GM12878 (cell line): Measurements from ENCODE around the gene PIEZO2. TPM values are rescaled to one million over a fixed set of nuclear protein-coding genes. Genes with fewer than 3 reads are reported as not detected.

Experiments
- ATAC-seq: fragments of 200-7000 bp; cut with Tn5 transposase; 3 replicates; pipeline ENCODE4 v1.9.1; 2020; ENCODE audit warnings: mild to moderate bottlenecking, moderate library complexity
- BruUV-seq: library from RNA; stranded (reverse); fragments of 400-500 nt; replicated peaks from 2 replicates; lab custom pipeline; 2021; lab: Mats Ljungman, UMichigan
- CTCF ChIA-PET: fragments of 300-600 bp; sonication (Branson Sonifier 250); formaldehyde crosslinking; extraction: SDS; loops from one replicate; lab custom pipeline; 2021; ENCODE audit warnings: inconsistent platforms; lab: Yijun Ruan, JAX
- POLR2A ChIA-PET: fragments of 350-600 bp; formaldehyde crosslinking; extraction: SDS; loops from one replicate; lab custom pipeline; 2021; ENCODE audit warnings: inconsistent platforms; lab: Charles Lee
- RAD21 ChIA-PET: fragments of 300-600 bp; sonication (Branson Sonifier 250); formaldehyde crosslinking; loops from one replicate; lab custom pipeline; 2023; ENCODE audit warnings: antibody characterized with exemption; ENCODE audit not compliant: unreplicated experiment; lab: Charles Lee
- SMC1A ChIA-PET: fragments of 300-600 bp; sonication (Branson Sonifier 250); formaldehyde crosslinking; loops from one replicate; lab custom pipeline; 2023; ENCODE audit not compliant: unreplicated experiment, uncharacterized antibody; lab: Charles Lee
- DNase-seq: peaks from one replicate; pipeline ENCODE4 v3.0.0-alpha.2; 2011; ENCODE audit warnings: low read depth, low spot score
- FAIRE-seq: peaks from 3 replicates; lab custom pipeline; 2011; peaks lifted over from hg19 to GRCh38; lab: Jason Lieb, UNC
- H2AFZ ChIP-seq: 2 replicates; pipeline ENCODE4 v1.6.0; 2011; ENCODE audit warnings: low read depth, low read length, control low read depth; ENCODE audit not compliant: control insufficient read depth
- H3K27ac ChIP-seq: 2 replicates; pipeline ENCODE4 v1.5.1; 2011; ENCODE audit warnings: control low read depth; ENCODE audit not compliant: control insufficient read depth, insufficient read depth
- H3K27me3 ChIP-seq, 2 experiments: replicated peaks in 1 of 2; 2 replicates each; pipeline versions ENCODE4 v1.6.0 to v1.6.1; 2011; ENCODE audit warnings: low read length in 1 of 2; ENCODE audit not compliant: control insufficient read depth in 2 of 2, insufficient read depth in 2 of 2
- H3K36me3 ChIP-seq, 2 experiments: 2 replicates each; pipeline ENCODE4 v1.5.1; 2011; ENCODE audit warnings: low read length in 1 of 2; ENCODE audit not compliant: control insufficient read depth in 2 of 2, insufficient read depth in 2 of 2
- H3K4me1 ChIP-seq: 2 replicates; pipeline ENCODE4 v1.6.1; 2011; ENCODE audit warnings: mild to moderate bottlenecking, low read length, moderate library complexity, mixed read lengths; ENCODE audit not compliant: control insufficient read depth, insufficient read depth
- H3K4me2 ChIP-seq: 2 replicates; pipeline ENCODE4 v1.6.0; 2011; ENCODE audit warnings: control low read depth; ENCODE audit not compliant: control insufficient read depth, insufficient read depth
- H3K4me3 ChIP-seq: fragments of 200-600 bp; sonication (generic); 2 replicates; pipeline ENCODE4 v1.5.1; 2016
- H3K79me2 ChIP-seq: 2 replicates; pipeline ENCODE4 v1.6.0; 2011; ENCODE audit warnings: low read length; ENCODE audit not compliant: control insufficient read depth, insufficient read depth
- H3K9ac ChIP-seq: 2 replicates; pipeline ENCODE4 v1.8.0; 2011; ENCODE audit warnings: low read length, control low read depth, mixed read lengths; ENCODE audit not compliant: control insufficient read depth, insufficient read depth
- H3K9me3 ChIP-seq: replicated peaks from 3 replicates; pipeline ENCODE4 v1.5.1; 2011; ENCODE audit warnings: mild to moderate bottlenecking, low read length; ENCODE audit not compliant: control insufficient read depth, insufficient read depth
- H4K20me1 ChIP-seq: 2 replicates; pipeline ENCODE4 v1.6.0; 2011; ENCODE audit not compliant: control insufficient read depth, insufficient read depth
- BRCA1 ChIP-seq: IDR thresholded peaks from 2 replicates; pipeline ENCODE4 v1.6.1; 2011; ENCODE audit warnings: low read depth, low read length, improper control_type of control experiment
- DPF2 ChIP-seq: fragments of 450-650 bp; IDR thresholded peaks from 2 replicates; pipeline ENCODE4 v1.6.1; 2017; ENCODE audit warnings: mild to moderate bottlenecking
- EED ChIP-seq: sonication (generic); IDR thresholded peaks from 2 replicates; pipeline ENCODE4 v1.6.1; 2016; ENCODE audit warnings: antibody characterized with exemption, low read depth
- EGR1 ChIP-seq, 2 experiments: IDR thresholded peaks; 1 replicate in 1 of 2; 2 replicates in 1 of 2; pipeline ENCODE4 v1.6.1; 2011 to 2012; ENCODE audit warnings: low read depth in 2 of 2, low read length in 2 of 2, borderline replicate concordance in 1 of 2, mild to moderate bottlenecking in 1 of 2, moderate library complexity in 1 of 2
- ESRRA ChIP-seq: IDR thresholded peaks from 2 replicates; pipeline ENCODE4 v1.6.1; 2012; ENCODE audit warnings: mild to moderate bottlenecking, low read length, improper control_type of control experiment
- FOXK2 ChIP-seq: fragments of 450-650 bp; IDR thresholded peaks from 2 replicates; pipeline ENCODE4 v1.6.1; 2017; ENCODE audit warnings: mild to moderate bottlenecking, moderate library complexity
- KDM1A ChIP-seq: fragments of 200-600 bp; sonication (generic); IDR thresholded peaks from 2 replicates; pipeline ENCODE4 v1.6.1; 2016; ENCODE audit warnings: borderline replicate concordance
- MTA2 ChIP-seq: fragments of 450-650 bp; IDR thresholded peaks from 2 replicates; pipeline ENCODE4 v1.6.1; 2016; ENCODE audit warnings: low read depth, mild to moderate bottlenecking, moderate library complexity
- MYC ChIP-seq: IDR thresholded peaks from 2 replicates; pipeline ENCODE4 v1.6.1; 2011; ENCODE audit warnings: mild to moderate bottlenecking, low read length, moderate library complexity, inconsistent platforms; ENCODE audit not compliant: insufficient read depth, insufficient replicate concordance, insufficient read length, severe bottlenecking
- ZNF622 ChIP-seq: fragments of 450-650 bp; IDR thresholded peaks from 2 replicates; pipeline ENCODE4 v1.6.1; 2017; ENCODE audit warnings: mild to moderate bottlenecking, inconsistent platforms
- WGBS: methylation state at CpG from one replicate; pipeline ENCODE4 v1.1.6; 2016; ENCODE audit warnings: low lambda C conversion rate; ENCODE audit not compliant: insufficient replicate concordance, insufficient coverage; ENCODE audit errors: missing lambda C conversion rate; 5-methylcytosine and 5-hydroxymethylcytosine counted together
- in situ Hi-C: fragments of 300-500 bp; cut with MboI; formaldehyde crosslinking; loops from 9 replicates; pipeline ENCODE4 v1.14.3; 2018; ENCODE audit warnings: mixed read lengths
- intact Hi-C: fragments of 100-400 bp; cut with micrococcal nuclease; formaldehyde crosslinking; loops from one replicate; pipeline ENCODE4 v1.14.2; 2022; ENCODE audit not compliant: unreplicated experiment
- polyA plus RNA-seq, 11 experiments: library from polyadenylated mRNA; depleted of rRNA in 4 of 11; unstranded in 6 of 11; stranded (reverse) in 5 of 11; fragments of >200 nt; fragmentation: Nextera tagmentation in 4 of 11; fragmentation: Illumina TruSeq in 1 of 11; extraction: Ambion mirVana in 4 of 11; extraction: Trizol in 1 of 11; gene quantifications; 1 replicate in 1 of 11; 2 replicates in 10 of 11; pipeline versions ENCODE4 v1.2.1 to v1.2.3, GENCODE V29; 2011 to 2016; ENCODE audit warnings: inconsistent platforms in 2 of 11, missing spikeins in 2 of 11, low read depth in 1 of 11
- total RNA-seq, 4 experiments: library from RNA; depleted of rRNA in 3 of 4; stranded (reverse); fragments of >200 nt in 3 of 4; fragmentation: Illumina TruSeq in 1 of 4; extraction: Trizol in 1 of 4; gene quantifications; 2 replicates each; pipeline versions ENCODE4 v1.2.1 to v1.2.3, GENCODE V29; 2013 to 2021
- TF ChIP-seq, protein P1 (sequence below): fragments of 450-650 bp; IDR thresholded peaks from 2 replicates; pipeline ENCODE4 v1.6.1; 2017; ENCODE audit warnings: mild to moderate bottlenecking, moderate library complexity
- TF ChIP-seq, protein P2 (sequence below): IDR thresholded peaks from 2 replicates; pipeline ENCODE4 v1.6.1; 2012; ENCODE audit warnings: low read depth, low read length, improper control_type of control experiment
- TF ChIP-seq, protein P3 (sequence below): IDR thresholded peaks from 2 replicates; pipeline ENCODE4 v1.6.1; 2012; ENCODE audit warnings: low read length, inconsistent platforms
- TF ChIP-seq, protein P4 (sequence below), 3 experiments: IDR thresholded peaks in 2 of 3; conservative IDR thresholded peaks in 1 of 3; 2 replicates each; pipeline ENCODE4 v1.5.1; 2011; ENCODE audit warnings: low read depth in 3 of 3, low read length in 3 of 3, mild to moderate bottlenecking in 3 of 3, control low read depth in 2 of 3, moderate library complexity in 2 of 3, inconsistent platforms in 1 of 3, mixed read lengths in 1 of 3; ENCODE audit not compliant: control insufficient read depth in 2 of 3, insufficient read depth in 1 of 3; ENCODE audit errors: extremely low read depth in 1 of 3

Gene PIEZO2
- total and polyA plus RNA-seq, 10 of the 15 experiments (the other 5 are each of a cell fraction or from before 2014, with no cell fraction given) = 6.7 to 42.3 (median 27.4) TPM

DNA sequence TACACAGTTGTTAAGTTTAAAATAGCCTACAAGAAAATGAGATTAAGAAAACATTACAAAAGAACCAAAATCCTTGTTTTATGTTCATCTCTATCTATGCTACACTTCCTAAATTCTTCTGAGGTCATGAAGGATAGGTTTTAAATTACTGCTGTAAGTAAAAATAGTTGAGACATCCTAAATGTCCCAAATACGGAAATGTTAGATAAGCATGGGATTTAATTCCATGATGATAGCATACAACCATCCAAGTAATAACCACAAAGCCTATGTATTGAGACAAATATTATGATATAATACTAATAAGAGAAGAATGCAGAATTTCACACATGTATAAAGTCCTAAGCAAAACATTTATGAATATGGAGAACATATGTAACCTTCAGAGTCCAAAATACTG is 34.1 kb downstream of the PIEZO2 start (continued):
- TF ChIP-seq, protein P1, sequence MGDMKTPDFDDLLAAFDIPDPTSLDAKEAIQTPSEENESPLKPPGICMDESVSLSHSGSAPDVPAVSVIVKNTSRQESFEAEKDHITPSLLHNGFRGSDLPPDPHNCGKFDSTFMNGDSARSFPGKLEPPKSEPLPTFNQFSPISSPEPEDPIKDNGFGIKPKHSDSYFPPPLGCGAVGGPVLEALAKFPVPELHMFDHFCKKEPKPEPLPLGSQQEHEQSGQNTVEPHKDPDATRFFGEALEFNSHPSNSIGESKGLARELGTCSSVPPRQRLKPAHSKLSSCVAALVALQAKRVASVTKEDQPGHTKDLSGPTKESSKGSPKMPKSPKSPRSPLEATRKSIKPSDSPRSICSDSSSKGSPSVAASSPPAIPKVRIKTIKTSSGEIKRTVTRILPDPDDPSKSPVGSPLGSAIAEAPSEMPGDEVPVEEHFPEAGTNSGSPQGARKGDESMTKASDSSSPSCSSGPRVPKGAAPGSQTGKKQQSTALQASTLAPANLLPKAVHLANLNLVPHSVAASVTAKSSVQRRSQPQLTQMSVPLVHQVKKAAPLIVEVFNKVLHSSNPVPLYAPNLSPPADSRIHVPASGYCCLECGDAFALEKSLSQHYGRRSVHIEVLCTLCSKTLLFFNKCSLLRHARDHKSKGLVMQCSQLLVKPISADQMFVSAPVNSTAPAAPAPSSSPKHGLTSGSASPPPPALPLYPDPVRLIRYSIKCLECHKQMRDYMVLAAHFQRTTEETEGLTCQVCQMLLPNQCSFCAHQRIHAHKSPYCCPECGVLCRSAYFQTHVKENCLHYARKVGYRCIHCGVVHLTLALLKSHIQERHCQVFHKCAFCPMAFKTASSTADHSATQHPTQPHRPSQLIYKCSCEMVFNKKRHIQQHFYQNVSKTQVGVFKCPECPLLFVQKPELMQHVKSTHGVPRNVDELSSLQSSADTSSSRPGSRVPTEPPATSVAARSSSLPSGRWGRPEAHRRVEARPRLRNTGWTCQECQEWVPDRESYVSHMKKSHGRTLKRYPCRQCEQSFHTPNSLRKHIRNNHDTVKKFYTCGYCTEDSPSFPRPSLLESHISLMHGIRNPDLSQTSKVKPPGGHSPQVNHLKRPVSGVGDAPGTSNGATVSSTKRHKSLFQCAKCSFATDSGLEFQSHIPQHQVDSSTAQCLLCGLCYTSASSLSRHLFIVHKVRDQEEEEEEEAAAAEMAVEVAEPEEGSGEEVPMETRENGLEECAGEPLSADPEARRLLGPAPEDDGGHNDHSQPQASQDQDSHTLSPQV = no peak
- TF ChIP-seq, protein P2, sequence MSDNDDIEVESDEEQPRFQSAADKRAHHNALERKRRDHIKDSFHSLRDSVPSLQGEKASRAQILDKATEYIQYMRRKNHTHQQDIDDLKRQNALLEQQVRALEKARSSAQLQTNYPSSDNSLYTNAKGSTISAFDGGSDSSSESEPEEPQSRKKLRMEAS = no peak
- TF ChIP-seq, all 136 proteins: peak for 0

DNA sequence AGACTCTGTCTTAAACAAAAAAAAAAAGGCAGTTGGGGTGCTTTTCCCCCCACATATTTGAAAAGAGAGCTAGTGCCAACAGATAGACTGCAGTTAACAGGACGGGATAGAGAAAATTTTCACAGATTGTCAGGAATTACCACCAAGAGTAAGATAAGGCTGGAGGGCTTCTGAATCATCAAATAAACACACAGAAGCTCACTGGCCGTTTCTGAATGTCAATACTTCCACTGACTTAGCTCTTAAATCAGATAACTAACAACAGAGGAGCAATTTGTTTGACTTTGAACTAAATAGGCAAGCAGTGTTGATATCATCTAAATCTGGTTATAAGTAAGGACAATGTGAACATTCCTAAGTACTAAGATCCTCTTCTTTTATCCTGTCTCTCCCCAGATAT is 34.7 kb downstream of the PIEZO2 start:
- ChIA-PET CTCF (interaction anchor here (0.6 to 2.2 kb wide), 7 partner anchors 9 to 414 kb away, joined by 3 to 6 read pairs (median 4); no protein-coding TSS in a partner anchor), RAD21 (interaction anchor here (0.6 to 1.0 kb wide), 5 partner anchors 21 to 327 kb away, joined by 3 read pairs; no protein-coding TSS in a partner anchor), POLR2A (interaction anchor here (1.0 kb wide), 1 partner anchor 22 kb away, joined by 3 read pairs; no protein-coding TSS in a partner anchor), SMC1A (interaction anchor here (0.6 to 1.5 kb wide), 6 partner anchors 11 to 592 kb away, joined by 3 to 5 read pairs (median 3); no protein-coding TSS in a partner anchor)
- Histone ChIP-seq H2AFZ (no peak overlapping the region), H3K9me3 (no peaks in the 10 kb centered on the region; the same call in none of the 3 replicates), H3K27ac (no peak overlapping the region), H3K4me2 (no peak overlapping the region), H3K27me3 (no peaks in the 10 kb centered on the region), H3K9ac (no peak overlapping the region), H3K4me1 (no peaks in the 10 kb centered on the region; the same call in 1 of the 2 replicates), H3K36me3 (peaks cover 0 to 4% of the 10 kb centered on the region in 2 experiments; a peak in 1 of 4 replicates), H4K20me1 (no peaks in the 10 kb centered on the region), H3K79me2 (peaks cover 28% of the 10 kb centered on the region), H3K4me3 (no peak overlapping the region)
- FAIRE-seq = no peak
- 22% methylated on average over 2 of the region's 2 CpGs for WGBS
- intact Hi-C loops = no loop called here
- DNase-seq = no peak
- BruUV-seq = no TSS peak
- TF ChIP-seq DPF2 (no peak), MYC (no peak), EGR1 (IDR thresholded peaks at IDR 0.05; ENCODE audit: borderline replicate concordance in 1 of 2, low read depth in 2 of 2, low read length in 2 of 2) (no peak), MTA2 (no peak), ZNF622 (no peak), BRCA1 (no peak), FOXK2 (no peak), KDM1A (no peak), ESRRA (no peak), EED (no peak)
- TF ChIP-seq, protein P3, sequence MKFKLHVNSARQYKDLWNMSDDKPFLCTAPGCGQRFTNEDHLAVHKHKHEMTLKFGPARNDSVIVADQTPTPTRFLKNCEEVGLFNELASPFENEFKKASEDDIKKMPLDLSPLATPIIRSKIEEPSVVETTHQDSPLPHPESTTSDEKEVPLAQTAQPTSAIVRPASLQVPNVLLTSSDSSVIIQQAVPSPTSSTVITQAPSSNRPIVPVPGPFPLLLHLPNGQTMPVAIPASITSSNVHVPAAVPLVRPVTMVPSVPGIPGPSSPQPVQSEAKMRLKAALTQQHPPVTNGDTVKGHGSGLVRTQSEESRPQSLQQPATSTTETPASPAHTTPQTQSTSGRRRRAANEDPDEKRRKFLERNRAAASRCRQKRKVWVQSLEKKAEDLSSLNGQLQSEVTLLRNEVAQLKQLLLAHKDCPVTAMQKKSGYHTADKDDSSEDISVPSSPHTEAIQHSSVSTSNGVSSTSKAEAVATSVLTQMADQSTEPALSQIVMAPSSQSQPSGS = no peak
- TF ChIP-seq, protein P4, sequence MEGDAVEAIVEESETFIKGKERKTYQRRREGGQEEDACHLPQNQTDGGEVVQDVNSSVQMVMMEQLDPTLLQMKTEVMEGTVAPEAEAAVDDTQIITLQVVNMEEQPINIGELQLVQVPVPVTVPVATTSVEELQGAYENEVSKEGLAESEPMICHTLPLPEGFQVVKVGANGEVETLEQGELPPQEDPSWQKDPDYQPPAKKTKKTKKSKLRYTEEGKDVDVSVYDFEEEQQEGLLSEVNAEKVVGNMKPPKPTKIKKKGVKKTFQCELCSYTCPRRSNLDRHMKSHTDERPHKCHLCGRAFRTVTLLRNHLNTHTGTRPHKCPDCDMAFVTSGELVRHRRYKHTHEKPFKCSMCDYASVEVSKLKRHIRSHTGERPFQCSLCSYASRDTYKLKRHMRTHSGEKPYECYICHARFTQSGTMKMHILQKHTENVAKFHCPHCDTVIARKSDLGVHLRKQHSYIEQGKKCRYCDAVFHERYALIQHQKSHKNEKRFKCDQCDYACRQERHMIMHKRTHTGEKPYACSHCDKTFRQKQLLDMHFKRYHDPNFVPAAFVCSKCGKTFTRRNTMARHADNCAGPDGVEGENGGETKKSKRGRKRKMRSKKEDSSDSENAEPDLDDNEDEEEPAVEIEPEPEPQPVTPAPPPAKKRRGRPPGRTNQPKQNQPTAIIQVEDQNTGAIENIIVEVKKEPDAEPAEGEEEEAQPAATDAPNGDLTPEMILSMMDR (IDR thresholded peaks at IDR 0.05 in 2 of 3, conservative IDR thresholded peaks at IDR 0.05 in 1 of 3; ENCODE audit: control insufficient read depth in 2 of 3, extremely low read depth in 1 of 3, insufficient read depth in 1 of 3, low read depth in 3 of 3, low read length in 3 of 3) = no peak
- ATAC-seq = no peak
- in situ Hi-C loops = no loop called here
